ENCODE data around the gene SDR42E2.

The SDR42E2 gene

DNA sequence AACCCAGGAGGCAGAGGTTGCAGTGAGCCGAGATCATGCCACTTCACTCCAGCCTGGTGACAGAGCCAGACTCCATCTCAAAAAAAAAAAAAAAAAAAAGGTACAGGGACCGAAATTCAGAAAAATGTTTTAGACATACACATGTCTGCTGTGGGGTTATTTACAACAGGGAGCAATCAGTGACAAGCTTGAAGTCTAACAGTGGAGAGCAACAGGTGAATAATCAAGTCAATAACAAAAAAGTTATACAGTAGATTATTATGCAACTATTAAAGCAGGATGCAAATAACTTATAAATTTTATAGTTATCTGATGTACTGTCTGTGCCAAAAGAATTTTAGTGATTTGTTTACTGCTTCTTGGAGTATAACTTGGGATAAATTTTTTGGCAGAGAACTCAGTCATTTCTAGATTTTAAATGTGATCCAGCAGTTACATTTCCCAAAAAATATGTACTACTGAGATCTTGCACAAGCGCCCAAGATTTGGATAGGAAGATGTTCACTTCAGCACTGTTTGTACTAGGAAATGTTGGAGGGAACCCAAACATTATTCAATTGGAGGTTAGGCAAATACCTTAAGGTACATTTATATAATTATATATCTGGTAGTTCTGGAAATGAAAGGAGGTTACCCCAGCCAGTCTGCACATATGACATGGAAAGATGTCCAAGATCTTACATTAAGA is 77.9 kb downstream of the SDR42E2 start:
- Histone ChIP-seq H3K9ac (ENCODE audit: low read length) (no peak overlapping the region), H3K79me2 (ENCODE audit: low read length) (peaks cover 58% of the 10 kb centered on the region), H3K36me3 (replicated peaks; ENCODE audit: low read depth, low read length) (peaks cover 21% of the 10 kb centered on the region), H3K4me3 (ENCODE audit: low read length) (no peak overlapping the region), H3K27me3 (ENCODE audit: low read depth, low read length) (no peaks in the 10 kb centered on the region), H3K4me2 (ENCODE audit: low read length) (no peak overlapping the region; the same call in 1 of the 2 replicates), H4K20me1 (ENCODE audit: insufficient read depth, low read length) (peaks cover 20% of the 10 kb centered on the region), H3K9me3 (ENCODE audit: insufficient read depth, low read length) (no peaks in the 10 kb centered on the region), H3K27ac (ENCODE audit: low read length) (no peak overlapping the region), H2AFZ (ENCODE audit: low read depth, low read length) (no peak overlapping the region), H3K4me1 (ENCODE audit: low read length) (peaks cover 14% of the 10 kb centered on the region)
- TF ChIP-seq CTCF (IDR thresholded peaks at IDR 0.05; ENCODE audit: low read depth, low read length) (no peak), EZH2phosphoT487 (IDR thresholded peaks at IDR 0.05; ENCODE audit: low read depth) (no peak)
